ENCODE data around the gene MAP4K5. TPM values are rescaled to one million over a fixed set of nuclear protein-coding genes. Genes with fewer than 3 reads are reported as not detected.

The MAP4K5 gene
- total RNA-seq, 6 experiments from 2014 or later, result 6.5 to 31.3 (median 14.4) TPM

GRCh38 chr14:50531595-50532501, 521 bp downstream of the MAP4K5 start:
- Histone ChIP-seq H3K4me1 (peaks cover 0 to 15% (median 6%) of the 10 kb centered on the region in 4 donors), H3K27me3 (no peaks in the 10 kb centered on the region), H3K4me3 (peak overlapping the region; percentile 77 to 90 (median 85)), H3K9me3 (no peaks in the 10 kb centered on the region), H3K27ac (peak overlapping the region; percentile 87 to 94 (median 90)), H3K36me3 (peaks cover 0 to 3% (median 0%) of the 10 kb centered on the region in 4 donors)
- ATAC-seq, result peak; percentile 53 to 68 (median 62)
- intact Hi-C loops (cut with DNase I), result loop anchor here (5.0 to 10.0 kb wide), 2 partner anchors 207 to 215 kb away; no protein-coding TSS in a partner anchor
- WGBS (ENCODE audit: insufficient coverage, low coverage, low lambda C conversion rate, missing lambda C conversion rate), result 4% methylated on average over 11 of the region's 82 CpGs
- TF ChIP-seq POLR2A (IDR thresholded peaks at IDR 0.05), result no peak
- TF ChIP-seq, protein P1, sequence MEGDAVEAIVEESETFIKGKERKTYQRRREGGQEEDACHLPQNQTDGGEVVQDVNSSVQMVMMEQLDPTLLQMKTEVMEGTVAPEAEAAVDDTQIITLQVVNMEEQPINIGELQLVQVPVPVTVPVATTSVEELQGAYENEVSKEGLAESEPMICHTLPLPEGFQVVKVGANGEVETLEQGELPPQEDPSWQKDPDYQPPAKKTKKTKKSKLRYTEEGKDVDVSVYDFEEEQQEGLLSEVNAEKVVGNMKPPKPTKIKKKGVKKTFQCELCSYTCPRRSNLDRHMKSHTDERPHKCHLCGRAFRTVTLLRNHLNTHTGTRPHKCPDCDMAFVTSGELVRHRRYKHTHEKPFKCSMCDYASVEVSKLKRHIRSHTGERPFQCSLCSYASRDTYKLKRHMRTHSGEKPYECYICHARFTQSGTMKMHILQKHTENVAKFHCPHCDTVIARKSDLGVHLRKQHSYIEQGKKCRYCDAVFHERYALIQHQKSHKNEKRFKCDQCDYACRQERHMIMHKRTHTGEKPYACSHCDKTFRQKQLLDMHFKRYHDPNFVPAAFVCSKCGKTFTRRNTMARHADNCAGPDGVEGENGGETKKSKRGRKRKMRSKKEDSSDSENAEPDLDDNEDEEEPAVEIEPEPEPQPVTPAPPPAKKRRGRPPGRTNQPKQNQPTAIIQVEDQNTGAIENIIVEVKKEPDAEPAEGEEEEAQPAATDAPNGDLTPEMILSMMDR (IDR thresholded peaks at IDR 0.05), result no peak
- peak; percentile 64 to 65 (median 64) for DNase-seq

DNA sequence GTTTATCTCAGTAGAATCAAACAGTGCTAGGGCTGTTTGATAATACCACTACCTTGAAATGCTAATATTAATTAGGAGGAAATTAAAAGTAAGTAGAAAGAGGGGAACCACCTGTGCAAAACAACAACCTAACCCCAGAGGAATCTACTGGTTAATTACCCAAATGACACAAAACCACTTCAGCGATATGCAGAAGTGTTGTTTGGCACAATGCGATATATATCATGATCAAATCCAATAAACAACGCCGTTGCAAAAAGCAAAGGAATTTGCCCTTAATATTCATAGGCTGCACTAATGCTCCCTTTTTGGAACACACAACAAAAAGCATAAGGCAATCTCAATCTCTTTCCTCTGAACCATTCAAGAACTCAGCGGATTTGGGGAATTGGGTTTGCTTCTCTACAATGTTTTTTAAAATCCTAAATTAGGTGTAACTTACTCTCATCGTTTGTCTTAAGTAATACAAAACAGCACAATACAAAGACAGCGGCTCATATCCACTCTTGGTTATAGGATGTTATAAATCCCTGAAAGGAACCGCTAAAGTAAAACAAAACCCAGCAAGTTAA, 1.5 kb downstream of the MAP4K5 start:
- no peak for ATAC-seq
- no peaks in the 10 kb centered on the region for H3K27me3 ChIP-seq
- intact Hi-C loops (cut with DNase I), result loop anchor here (5.0 to 10.0 kb wide), 2 partner anchors 206 to 214 kb away; no protein-coding TSS in a partner anchor
- TF ChIP-seq POLR2A (IDR thresholded peaks at IDR 0.05), result no peak
- TF ChIP-seq, protein P1 (IDR thresholded peaks at IDR 0.05), result no peak
- H3K9me3 ChIP-seq, result no peaks in the 10 kb centered on the region
- H3K4me1 ChIP-seq, result peaks cover 0 to 15% (median 6%) of the 10 kb centered on the region in 4 donors
- 50% methylated on average over 7 of the region's 8 CpGs for WGBS (ENCODE audit: insufficient coverage, low coverage, low lambda C conversion rate, missing lambda C conversion rate)
- no peak for DNase-seq
- peak overlapping the region; percentile 77 to 90 (median 85) for H3K4me3 ChIP-seq
- peak overlapping the region in 1 of 3 donors; percentile 94 for H3K27ac ChIP-seq
- H3K36me3 ChIP-seq, result peaks cover 0 to 3% (median 0%) of the 10 kb centered on the region in 4 donors

DNA sequence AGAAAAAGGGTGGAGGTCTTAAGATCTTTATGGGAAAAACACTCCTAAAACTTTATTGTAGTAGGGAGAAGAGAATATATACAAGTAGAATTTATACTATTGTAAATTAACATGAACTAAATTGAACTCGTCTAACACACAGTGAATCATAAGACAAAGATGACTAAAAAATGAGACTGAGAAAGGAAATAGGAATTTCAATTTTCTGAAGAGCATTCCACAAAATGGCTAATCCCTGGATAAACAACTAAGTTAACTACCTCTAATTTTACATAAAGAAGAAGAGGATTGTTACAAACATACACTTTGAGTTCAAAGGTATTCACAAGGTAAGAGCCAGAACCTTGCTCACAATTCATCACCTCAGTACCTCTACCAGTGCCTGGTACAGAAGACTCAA, 2.0 kb downstream of the MAP4K5 start:
- H3K27ac ChIP-seq, result no peak overlapping the region
- no peak overlapping the region for H3K4me3 ChIP-seq
- WGBS (ENCODE audit: insufficient coverage, low coverage, low lambda C conversion rate, missing lambda C conversion rate), result 36% methylated on average over 1 of the region's 1 CpG
- H3K36me3 ChIP-seq, result peaks cover 0 to 3% (median 0%) of the 10 kb centered on the region in 4 donors
- no peaks in the 10 kb centered on the region for H3K27me3 ChIP-seq
- TF ChIP-seq POLR2A (IDR thresholded peaks at IDR 0.05), result no peak
- TF ChIP-seq, protein P1 (IDR thresholded peaks at IDR 0.05), result no peak
- H3K9me3 ChIP-seq, result no peaks in the 10 kb centered on the region
- DNase-seq, result no peak
- intact Hi-C loops (cut with DNase I), result loop anchor here (5.0 to 10.0 kb wide), 2 partner anchors 206 to 213 kb away; no protein-coding TSS in a partner anchor
- H3K4me1 ChIP-seq, result peaks cover 0 to 15% (median 6%) of the 10 kb centered on the region in 4 donors
- ATAC-seq, result no peak

- H3K9me3 ChIP-seq, result no peaks in the 10 kb centered on the region
- H3K4me1 ChIP-seq, result peaks cover 0 to 15% (median 6%) of the 10 kb centered on the region in 4 donors
- 66% methylated on average over 6 of the region's 6 CpGs for WGBS (ENCODE audit: insufficient coverage, low coverage, low lambda C conversion rate, missing lambda C conversion rate)
- intact Hi-C loops (cut with DNase I), result loop anchor here (5.0 to 10.0 kb wide), 2 partner anchors 205 to 212 kb away; no protein-coding TSS in a partner anchor
- H3K36me3 ChIP-seq, result peaks cover 0 to 3% (median 0%) of the 10 kb centered on the region in 4 donors
- no peaks in the 10 kb centered on the region for H3K27me3 ChIP-seq
- DNase-seq, result no peak
- TF ChIP-seq, protein P1 (IDR thresholded peaks at IDR 0.05), result no peak
- no peak for TF ChIP-seq POLR2A (IDR thresholded peaks at IDR 0.05)
- no peak overlapping the region for H3K27ac ChIP-seq
- H3K4me3 ChIP-seq, result no peak overlapping the region
- ATAC-seq, result no peak
These were observed 2.8 kb downstream of the MAP4K5 start for GRCh38 chr14:50529288-50530179.
